Islet of Langerhans (tissue), 1 donor: ENCODE data around the gene SH3GL2.

Experiments used
- FAIRE-seq: peaks from one replicate; lab custom pipeline; 2011; peaks lifted over from hg19 to GRCh38; lab: Jason Lieb, UNC

Gene SH3GL2

GRCh38 chr9:17578911-17579793 is at the start of gene SH3GL2:
TSS of gene SH3GL2 (plus strand) at chr9:17579066.
- FAIRE-seq = no peak

- peak; percentile 79 for FAIRE-seq
These were observed 47.1 kb upstream of the SH3GL2 start for GRCh38 chr9:17531642-17532254.

DNA sequence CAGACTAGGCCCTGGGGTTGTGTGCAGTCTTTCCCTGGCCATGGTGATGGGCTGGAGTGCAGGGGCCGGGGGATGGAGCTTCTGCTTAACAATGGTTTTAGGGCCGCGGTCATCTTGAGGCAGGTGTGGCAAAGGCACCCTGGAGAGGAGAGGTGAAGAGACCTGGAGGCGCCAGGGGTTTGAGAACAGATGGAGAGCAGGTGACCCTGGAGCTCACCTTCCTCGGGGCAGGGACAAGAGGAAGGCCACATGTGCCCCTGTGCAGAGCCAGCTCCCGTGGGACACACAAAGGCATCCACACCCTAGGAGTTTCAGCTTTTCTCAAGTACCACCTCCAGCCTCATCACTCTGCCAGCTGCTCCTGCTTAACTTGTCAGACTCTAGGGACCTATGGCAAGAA is 46.4 kb upstream of the SH3GL2 start:
- FAIRE-seq = no peak

GRCh38 chr9:17535176-17535575 is 43.7 kb upstream of the SH3GL2 start:
- no peak for FAIRE-seq

DNA sequence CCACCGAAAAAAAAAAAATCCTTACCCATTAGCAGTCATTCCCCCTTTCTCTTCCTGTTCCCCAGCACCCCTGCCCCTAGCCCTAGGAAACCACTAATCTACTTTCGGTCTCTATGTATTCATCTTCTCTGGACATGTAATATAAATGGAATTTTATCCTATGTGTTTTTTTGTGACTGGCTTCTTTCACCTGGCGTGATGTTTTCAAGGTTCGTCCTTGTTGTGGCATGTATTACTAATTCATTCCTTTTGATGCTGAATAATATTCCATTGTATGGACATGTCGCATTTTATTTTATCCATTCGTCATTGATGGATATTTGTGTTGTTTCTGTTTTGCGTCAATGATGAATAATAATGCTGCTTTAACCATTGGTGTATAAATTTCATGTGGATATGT is 42.8 kb upstream of the SH3GL2 start:
- no peak for FAIRE-seq

DNA sequence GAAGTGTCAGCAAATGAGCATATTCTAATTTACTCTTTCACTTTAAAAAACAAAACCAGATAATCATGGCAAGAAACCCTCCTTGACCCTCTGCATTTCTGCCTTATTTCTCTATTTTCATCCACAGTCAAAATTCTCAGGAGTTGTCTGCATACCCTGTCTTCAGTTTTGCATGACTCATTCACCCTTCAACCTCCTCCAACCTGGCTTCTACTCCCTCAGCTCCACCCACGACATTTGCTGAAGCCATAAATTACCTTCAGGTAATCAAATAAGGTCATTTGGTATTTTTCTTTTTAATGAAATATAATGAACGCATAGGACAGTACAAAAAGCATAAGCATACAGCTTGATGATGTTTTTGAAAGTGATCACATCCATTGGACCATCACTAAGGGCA is 27.8 kb upstream of the SH3GL2 start:
- FAIRE-seq = no peak

DNA sequence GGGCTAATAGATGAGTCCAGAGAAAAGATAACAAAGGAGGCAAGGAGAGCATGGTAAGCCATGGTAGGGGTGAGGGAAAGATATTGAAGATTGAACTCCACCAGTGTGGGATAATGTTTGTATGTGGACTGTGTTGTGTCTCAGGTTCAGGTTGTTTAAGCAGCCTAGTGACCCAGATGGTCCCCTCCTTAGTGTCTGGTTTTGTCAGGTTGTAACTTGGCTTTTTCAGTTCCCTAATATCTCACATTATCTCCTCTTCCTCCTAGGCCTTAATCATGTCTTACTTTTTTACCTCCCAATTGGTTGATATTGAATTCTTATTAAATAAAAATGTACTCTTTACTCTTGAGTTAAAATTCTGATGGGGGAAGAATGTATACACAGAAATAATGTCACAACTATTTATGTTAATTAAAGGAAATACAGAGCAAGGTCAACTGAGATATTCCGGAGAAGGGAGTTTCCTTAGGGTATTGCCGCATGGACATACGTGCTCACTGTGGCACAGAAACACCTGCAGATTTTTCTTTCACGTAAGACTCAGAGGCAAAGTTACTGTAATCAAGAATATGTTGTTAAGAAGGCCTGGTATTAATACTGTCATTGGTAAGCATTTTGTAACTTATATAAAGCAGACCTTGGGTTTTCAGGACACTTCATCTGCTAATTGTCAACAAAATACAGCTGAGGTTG is 23.4 kb upstream of the SH3GL2 start:
- no peak for FAIRE-seq

GRCh38 chr9:17556255-17556654 is 22.6 kb upstream of the SH3GL2 start:
- FAIRE-seq = no peak

GRCh38 chr9:17556935-17557334 is 21.9 kb upstream of the SH3GL2 start:
- no peak for FAIRE-seq

DNA sequence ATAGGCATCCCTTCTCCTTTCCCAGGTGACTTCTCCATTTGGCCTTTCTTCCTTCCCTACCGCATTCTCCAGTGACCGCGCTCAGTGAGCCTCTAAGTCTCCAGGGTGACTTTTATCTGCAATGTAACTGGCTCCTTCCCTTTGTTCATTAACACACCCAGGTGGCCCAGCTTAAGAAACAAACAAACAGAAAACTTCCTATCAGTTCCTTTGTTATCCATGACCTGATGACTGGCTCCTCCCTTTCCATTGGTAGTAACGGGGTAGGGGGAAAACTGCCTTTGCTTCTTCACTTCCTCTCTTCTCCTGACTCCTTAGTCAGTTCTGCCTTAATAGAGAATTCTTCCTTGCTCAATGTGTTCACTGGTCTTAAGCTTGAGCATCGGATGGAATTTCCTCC is 7.0 kb upstream of the SH3GL2 start:
- FAIRE-seq = no peak

DNA sequence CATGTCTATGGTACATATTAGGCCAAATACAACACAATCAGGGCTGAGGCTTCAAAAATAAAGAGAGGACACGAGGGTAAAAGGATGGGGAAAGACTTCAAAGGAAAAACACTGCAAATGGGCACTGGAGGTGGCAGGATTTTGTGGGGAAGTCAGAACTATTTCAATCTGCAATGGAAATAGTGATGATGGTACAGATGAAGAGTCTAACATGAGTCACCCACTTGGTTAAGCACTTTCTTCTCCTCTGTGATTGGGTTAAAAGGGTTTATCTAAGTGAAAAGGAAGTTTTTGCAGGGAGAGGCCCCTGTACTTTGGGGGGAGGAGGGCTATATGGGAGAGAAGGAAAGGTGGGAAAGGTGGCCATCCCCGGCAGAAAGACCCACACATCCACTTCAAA is 4.5 kb upstream of the SH3GL2 start:
- no peak for FAIRE-seq

- FAIRE-seq = no peak
These were observed 322 bp upstream of the SH3GL2 start for GRCh38 chr9:17578577-17578910.

DNA sequence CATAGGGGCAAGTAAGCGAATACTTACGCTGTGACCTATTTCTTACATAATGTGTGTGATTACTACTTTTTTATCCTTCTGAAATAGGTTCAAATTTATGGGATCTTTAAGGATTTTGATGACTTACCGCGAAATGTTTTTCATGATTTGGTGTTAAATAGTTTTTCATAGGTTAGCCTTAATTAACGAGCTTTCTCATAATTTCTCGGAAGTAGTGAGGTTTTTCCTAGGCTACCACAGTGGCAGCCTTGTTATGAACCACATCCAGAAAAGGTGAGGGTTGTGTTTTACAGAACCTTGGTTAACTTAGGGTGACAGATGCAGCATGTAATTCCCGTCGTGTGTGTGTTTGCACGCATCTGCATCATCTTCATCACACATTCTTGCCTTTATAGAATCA is 1.3 kb downstream of the SH3GL2 start:
- peak; percentile 21 for FAIRE-seq

- no peak for FAIRE-seq
These were observed 8.2 kb downstream of the SH3GL2 start for GRCh38 chr9:17587113-17587512.

- FAIRE-seq = no peak
These were observed 9.5 kb downstream of the SH3GL2 start for GRCh38 chr9:17588395-17588794.

DNA sequence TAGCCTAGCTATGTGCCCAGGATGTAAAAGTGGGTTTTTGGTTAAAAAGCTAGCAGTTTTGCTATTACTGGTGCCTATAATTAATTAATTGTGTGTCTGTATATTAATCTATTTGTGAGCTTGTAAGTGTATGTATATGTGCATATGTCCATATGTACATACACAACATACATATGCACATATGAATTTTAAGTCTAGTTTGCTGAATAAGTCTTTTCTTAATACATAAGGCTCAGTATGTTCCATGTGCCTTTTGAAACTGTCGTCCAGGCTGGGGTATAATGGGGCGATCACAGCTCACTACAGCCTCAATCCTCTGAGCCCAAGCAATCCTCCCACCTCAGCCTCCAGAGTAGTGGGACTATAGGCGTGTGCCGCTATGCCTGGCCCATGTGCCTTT is 10.1 kb downstream of the SH3GL2 start:
- no peak for FAIRE-seq

DNA sequence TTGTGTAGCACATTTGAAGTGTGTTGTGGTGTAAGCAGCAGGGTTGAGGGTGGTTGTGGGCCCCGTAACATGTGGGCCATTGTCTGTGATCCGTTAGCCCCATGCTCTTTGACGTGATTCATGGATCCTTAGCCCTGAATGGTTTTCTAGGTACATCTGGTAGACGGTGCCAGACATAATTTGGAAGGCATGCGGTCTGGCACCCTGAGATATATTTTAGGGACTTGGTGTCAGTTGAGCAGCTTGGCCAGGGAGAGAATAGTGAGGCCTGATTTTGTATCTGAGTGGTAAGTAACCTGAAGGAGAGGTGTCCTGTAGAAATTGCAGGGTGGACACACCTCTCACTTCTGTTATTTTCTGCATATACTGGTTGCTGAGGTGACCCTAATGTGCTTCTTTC is 10.9 kb downstream of the SH3GL2 start:
- peak; percentile 74 for FAIRE-seq

DNA sequence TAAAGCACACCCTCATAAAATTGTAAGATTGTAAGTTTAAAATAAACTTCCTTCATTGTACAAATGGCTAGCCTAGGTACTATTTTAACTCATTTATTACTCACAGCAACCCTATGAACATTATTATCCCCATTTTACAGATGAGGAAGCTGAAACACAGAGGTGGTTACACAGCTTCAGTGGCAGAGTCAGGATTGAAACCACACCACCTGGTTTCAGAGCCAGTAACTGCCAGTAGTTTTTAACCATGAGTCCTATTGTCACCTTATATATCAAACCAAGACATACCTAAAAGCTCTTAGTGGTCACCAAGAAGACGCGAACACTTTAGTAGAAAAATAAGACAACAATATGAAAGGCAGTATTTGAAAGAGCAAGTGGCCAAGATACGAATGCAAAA is 16.1 kb downstream of the SH3GL2 start:
- no peak for FAIRE-seq

GRCh38 chr9:17597977-17598376 is 19.1 kb downstream of the SH3GL2 start:
- FAIRE-seq = no peak

DNA sequence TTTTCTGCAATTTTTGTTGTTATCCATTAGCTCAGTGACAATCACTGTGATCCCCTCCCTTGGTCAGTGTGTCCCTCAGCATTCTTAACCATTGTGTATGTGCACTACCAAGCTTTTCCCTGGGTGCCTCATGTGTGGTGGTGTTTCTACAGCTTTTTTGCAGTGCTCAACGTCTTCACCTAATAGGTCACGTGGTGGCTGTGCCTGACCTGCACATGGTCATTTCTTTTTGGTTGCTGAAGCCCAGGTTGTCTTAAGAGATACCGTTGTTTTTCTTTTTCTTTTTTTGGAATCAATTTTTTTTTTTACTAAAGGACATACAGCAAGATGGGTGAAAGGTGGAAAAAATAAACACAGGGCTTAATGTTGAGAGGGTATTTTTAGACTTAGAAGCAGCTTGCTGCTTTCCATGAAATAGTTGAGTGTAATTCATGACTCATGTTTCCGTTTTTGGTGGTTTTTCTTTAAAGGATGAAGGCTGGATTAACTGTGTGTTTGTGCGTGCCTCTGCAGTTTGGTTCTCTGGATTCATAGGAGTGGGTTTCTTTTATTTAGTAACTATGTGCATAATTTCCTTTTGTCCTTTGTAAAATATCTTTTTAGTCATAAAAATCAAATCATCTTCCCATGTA is 22.2 kb downstream of the SH3GL2 start:
- peak; percentile 90 for FAIRE-seq

DNA sequence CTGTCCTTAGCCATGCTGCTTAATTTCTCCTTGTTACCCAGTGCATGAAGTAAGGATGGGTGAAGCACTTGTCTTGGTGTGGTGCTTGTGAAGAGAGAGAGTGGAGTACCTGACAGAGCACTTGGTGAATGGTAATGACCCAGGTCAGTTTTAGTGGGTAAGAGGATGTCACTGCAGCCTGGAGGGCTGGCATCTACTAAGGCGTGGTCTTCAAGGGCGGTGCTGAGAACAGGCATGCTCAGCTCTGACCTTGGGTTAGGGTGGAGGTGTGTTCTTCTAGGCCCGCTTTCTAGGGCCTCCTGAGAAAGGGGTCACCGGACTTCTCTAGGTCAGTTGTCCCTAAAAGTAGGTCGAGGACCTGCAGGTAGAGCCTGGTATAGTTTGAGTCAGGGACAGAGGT is 25.7 kb downstream of the SH3GL2 start:
- FAIRE-seq = no peak

- FAIRE-seq = no peak
These were observed 30.6 kb downstream of the SH3GL2 start for GRCh38 chr9:17609312-17610005.
